CD4-positive, alpha-beta T cell treated with Interleukin-15 for 4 hours (primary cell): ENCODE measurements around the gene FEZ2.

ENCODE experiments used
- DNase-seq: peaks from one replicate; pipeline ENCODE4 v3.0.0-alpha.2; 2020; ENCODE audit warnings: low spot score

The FEZ2 gene

DNA sequence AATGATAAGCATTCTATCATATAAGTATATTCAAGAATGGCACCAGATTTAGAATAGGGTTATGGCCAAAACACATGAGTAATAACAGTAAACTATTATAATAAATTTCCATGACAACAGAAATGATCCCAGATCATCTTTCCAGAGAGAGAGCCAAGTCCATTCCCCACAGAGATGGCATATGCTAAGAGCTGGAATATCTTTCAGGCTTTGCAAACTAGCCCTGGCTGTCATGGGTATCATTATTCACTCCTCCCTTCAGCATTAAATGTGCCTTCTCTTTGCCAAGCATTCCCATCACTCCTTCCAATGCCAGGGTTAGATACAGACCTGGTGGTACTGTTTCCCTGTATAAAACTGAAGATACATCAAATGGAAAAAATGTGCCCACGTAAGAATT is 10.9 kb downstream of the FEZ2 start:
- DNase-seq = no peak

GRCh38 chr2:36586672-36587071 is 11.3 kb downstream of the FEZ2 start:
- DNase-seq = no peak

GRCh38 chr2:36584148-36584794 is 13.7 kb downstream of the FEZ2 start:
- DNase-seq = no peak

GRCh38 chr2:36582951-36583350 is 15.0 kb downstream of the FEZ2 start:
- no peak for DNase-seq

- DNase-seq = no peak
These were observed 15.4 kb downstream of the FEZ2 start for GRCh38 chr2:36582538-36582937.

DNA sequence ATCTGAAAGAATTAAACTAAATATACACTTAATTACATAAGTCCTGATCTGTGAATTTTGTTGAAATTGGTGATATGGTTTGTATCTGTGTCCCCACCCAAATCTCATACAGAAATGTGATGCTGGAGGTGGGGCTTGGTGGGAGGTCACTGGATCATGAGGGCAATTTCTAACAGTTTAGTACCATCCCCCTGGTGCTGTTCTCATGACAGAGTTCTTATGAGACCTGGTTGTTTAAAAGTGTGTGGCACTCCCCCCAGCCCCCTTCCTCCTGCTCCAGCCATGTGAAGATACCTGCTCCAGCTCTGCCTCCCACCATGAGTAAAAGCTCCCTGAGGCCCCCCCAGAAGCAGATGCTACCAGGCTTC is 18.7 kb downstream of the FEZ2 start:
- no peak for DNase-seq

GRCh38 chr2:36578343-36579296 is 19.3 kb downstream of the FEZ2 start:
- DNase-seq = no peak

- DNase-seq = no peak
These were observed 20.1 kb downstream of the FEZ2 start for GRCh38 chr2:36577884-36578283.

GRCh38 chr2:36574560-36574959 is 23.4 kb downstream of the FEZ2 start:
- DNase-seq = no peak

DNA sequence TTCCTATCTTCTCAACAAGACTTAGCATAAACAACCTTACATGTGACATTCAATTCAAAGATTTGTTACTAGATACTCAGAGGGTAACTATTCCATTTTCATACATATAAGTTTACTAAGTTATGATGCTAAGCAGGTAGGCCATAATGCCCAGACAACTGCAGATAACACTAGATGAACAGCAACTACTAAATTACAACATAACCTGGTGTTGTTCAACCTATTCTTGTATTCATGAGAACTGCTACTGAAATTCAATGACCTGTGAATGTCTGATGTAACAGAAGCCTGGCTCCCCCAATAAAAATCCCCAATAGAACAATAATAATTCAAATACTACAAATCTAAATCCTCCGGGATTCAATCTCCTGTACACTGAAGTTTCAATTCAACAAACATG is 24.8 kb downstream of the FEZ2 start:
- DNase-seq = no peak

DNA sequence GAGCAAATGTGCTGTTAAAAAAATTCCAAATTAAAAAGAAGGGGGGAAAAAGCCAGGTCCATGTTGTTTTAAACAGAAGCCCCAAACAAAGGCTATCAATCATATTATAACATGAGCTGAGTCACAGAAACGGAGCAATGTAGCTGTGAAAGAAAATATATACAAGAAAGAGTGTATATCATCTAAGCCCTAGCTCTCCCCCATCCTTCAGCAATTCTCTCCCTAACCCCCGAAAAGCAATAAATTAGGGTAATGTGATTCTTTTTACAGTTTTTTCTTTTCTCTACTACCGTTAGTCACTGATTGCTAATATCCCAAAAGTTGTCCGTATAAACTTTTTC is 25.3 kb downstream of the FEZ2 start:
- no peak for DNase-seq

GRCh38 chr2:36572054-36572718 is 25.8 kb downstream of the FEZ2 start:
- DNase-seq = no peak

DNA sequence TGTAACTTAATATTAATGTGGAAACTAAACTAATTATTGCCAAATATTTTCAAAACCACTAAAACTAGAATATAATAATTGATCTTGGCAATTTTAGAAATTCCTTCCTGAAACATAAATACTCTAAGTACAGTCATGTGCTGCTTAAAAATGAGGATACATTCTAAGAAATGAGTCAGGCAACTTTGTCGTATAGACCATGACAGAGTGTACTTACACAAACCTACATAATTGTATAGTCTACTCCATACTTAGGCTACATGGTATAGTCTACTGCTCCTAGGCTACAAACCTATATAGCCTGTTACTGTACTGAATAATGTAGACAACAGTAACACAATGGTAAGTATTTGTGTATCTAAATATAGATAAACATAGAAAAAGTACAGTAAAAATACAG is 27.6 kb downstream of the FEZ2 start:
- DNase-seq = no peak

- DNase-seq = no peak
These were observed 28.6 kb downstream of the FEZ2 start for GRCh38 chr2:36569267-36569856.

- DNase-seq = no peak
These were observed 29.3 kb downstream of the FEZ2 start for GRCh38 chr2:36568516-36569246.

DNA sequence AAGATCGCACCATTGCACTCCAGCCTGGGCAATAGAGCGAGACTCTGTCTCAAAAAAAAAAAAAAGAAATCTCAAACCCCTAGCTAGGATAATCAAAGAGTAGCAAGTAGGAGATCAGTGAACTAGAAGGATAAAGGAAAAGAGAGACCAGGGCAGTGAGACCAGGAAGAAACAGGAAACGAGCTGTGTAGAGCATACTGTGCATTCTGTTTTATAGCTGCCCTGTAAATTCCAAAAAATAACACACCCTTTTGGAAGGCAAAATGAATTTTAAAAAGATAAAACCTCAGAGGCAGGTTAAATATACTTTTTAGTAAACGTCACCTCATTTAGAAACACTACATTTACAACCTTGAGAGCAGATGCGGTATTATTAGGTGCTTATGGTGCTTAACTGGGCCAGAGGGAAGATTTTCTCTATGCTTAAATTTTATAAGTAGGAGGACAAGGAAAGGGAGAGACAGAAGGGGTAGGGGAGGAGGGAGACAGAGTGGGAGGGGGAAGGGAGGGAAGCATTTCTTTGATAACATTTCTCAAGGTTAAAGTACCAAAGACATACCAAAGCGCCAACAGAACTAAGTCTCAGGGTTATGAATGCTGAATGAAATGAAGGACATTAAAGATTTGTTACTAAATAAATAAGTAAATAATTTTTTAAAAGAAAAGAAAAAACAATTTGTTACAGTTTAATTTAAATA is 30.1 kb downstream of the FEZ2 start:
- DNase-seq = no peak

GRCh38 chr2:36566887-36567286 is 31.1 kb downstream of the FEZ2 start:
- DNase-seq = no peak

- DNase-seq = no peak
These were observed 32.3 kb downstream of the FEZ2 start for GRCh38 chr2:36565712-36566111.

DNA sequence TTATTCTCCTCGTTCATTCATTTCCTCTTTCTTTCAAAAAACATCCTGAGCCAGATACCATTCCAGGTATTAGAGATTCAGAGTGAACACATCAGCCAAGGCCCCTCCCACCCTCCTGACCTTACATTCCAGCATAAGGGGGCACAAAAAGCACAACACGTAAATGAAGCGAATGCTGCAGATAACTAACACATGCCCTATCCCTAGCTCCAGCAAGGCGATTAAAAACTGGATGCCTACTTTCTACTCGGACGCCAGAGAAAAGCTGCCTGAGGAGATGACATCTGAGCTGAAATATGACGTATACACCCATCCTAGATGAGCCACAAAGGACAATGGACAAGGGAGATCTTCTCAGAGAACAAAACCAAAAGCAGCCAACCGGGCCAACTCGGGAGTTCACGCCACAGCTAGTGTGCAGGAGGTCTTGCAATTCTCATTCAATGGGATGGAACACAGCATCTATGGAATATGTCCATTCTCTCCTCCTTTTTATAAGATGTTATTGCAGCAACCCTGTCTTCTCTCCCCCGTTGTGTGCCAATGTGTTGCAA is 33.5 kb downstream of the FEZ2 start:
- no peak for DNase-seq

- no peak for DNase-seq
These were observed 34.9 kb downstream of the FEZ2 start for GRCh38 chr2:36562973-36563532.

DNA sequence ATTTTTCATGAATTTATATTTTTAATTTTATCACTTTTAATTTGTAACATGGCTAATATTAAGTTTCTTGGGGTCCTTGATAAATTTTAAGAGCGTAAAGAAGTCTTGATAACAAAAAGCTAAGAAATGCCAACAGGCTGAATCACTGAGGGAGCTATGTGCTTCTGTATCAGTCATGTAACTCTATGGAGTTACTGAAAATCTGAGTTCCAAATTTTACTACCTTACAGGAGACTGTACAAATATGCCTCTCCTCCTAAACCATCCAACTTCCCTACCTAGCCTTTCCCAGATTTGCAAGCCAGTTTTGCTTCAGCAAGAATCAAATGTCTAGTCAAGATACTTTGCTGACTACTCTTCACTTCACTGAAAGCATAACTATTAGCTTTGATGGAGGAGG is 35.7 kb downstream of the FEZ2 start:
- DNase-seq = no peak
